A673 (cell line): ENCODE data around the gene MRPS33. TPM values are rescaled to one million over a fixed set of nuclear protein-coding genes. Genes with fewer than 3 reads are reported as not detected.

Experiments used
- BruUV-seq: library from RNA; stranded (reverse); fragments of 400-500 nt; replicated peaks from 2 replicates; lab custom pipeline; 2021; lab: Mats Ljungman, UMichigan
- CTCF ChIA-PET: fragments of 300-600 bp; sonication (Branson Sonifier 250); formaldehyde crosslinking; loops from one replicate; lab custom pipeline; 2022; ENCODE audit warnings: antibody characterized with exemption; lab: Charles Lee
- POLR2A ChIA-PET: fragments of 300-600 bp; sonication (Branson Sonifier 250); formaldehyde crosslinking; loops from one replicate; lab custom pipeline; 2022; ENCODE audit warnings: antibody characterized with exemption; ENCODE audit not compliant: low non-redundant PET; lab: Charles Lee
- DNase-seq: peaks from one replicate; pipeline ENCODE4 v3.0.0-alpha.2; 2015; ENCODE audit warnings: low spot score
- H3K27ac ChIP-seq: fragments of 200-600 bp; sonication (generic); 2 replicates; pipeline ENCODE4 v1.5.1; 2016; ENCODE audit warnings: mixed run types, low read depth, mild to moderate bottlenecking, mixed read lengths, antibody characterized with exemption, low read length; ENCODE audit not compliant: poor library complexity, severe bottlenecking
- H3K27me3 ChIP-seq: fragments of 200-600 bp; sonication (generic); replicated peaks from 2 replicates; pipeline ENCODE4 v1.6.1; 2017; ENCODE audit warnings: mixed run types, low read depth, mild to moderate bottlenecking, mixed read lengths, antibody characterized with exemption, low read length; ENCODE audit not compliant: insufficient read depth, poor library complexity
- H3K36me3 ChIP-seq: fragments of 200-600 bp; sonication (generic); 2 replicates; pipeline ENCODE4 v1.6.1; 2016; ENCODE audit warnings: mixed run types, mild to moderate bottlenecking, mixed read lengths, antibody characterized with exemption, low read length; ENCODE audit not compliant: insufficient read depth, poor library complexity, severe bottlenecking
- H3K4me1 ChIP-seq: fragments of 200-600 bp; sonication (generic); 2 replicates; pipeline ENCODE4 v1.6.1; 2017; ENCODE audit warnings: mixed run types, mild to moderate bottlenecking, mixed read lengths, antibody characterized with exemption, low read length; ENCODE audit not compliant: insufficient read depth, poor library complexity, severe bottlenecking
- H3K4me3 ChIP-seq: fragments of 200-600 bp; sonication (generic); 2 replicates; pipeline ENCODE4 v1.5.1; 2016; ENCODE audit warnings: low read depth, mixed run types, mild to moderate bottlenecking, mixed read lengths, low read length; ENCODE audit not compliant: poor library complexity, severe bottlenecking
- H3K9me3 ChIP-seq: fragments of 200-600 bp; sonication (generic); 2 replicates; pipeline ENCODE4 v1.6.1; 2016; ENCODE audit warnings: mixed run types, low read depth, mild to moderate bottlenecking, mixed read lengths, antibody characterized with exemption, low read length; ENCODE audit not compliant: poor library complexity, severe bottlenecking
- CTCF ChIP-seq: fragments of 300-800, 200-600 bp; sonication (generic); conservative IDR thresholded peaks from 2 replicates; pipeline ENCODE4 v1.5.1; 2017; ENCODE audit warnings: low read depth, mild to moderate bottlenecking, antibody characterized with exemption, low read length, moderate library complexity, mixed read lengths
- EZH2 ChIP-seq: fragments of 200-600 bp; sonication (generic); IDR thresholded peaks from 2 replicates; pipeline ENCODE4 v1.6.1; 2017; ENCODE audit warnings: borderline replicate concordance, low read depth, mild to moderate bottlenecking, mixed read lengths, antibody characterized with exemption, low read length; ENCODE audit not compliant: poor library complexity, severe bottlenecking
- intact Hi-C: fragments of 100-400 bp; cut with micrococcal nuclease; formaldehyde crosslinking; loops from one replicate; pipeline ENCODE4 v1.10.0; 2022; ENCODE audit not compliant: unreplicated experiment
- total RNA-seq: library from RNA; stranded (reverse); gene quantifications from 2 replicates; pipeline ENCODE4 v1.2.3, GENCODE V29; 2021

The MRPS33 gene
- total RNA-seq, 1 experiment from 2014 or later, result 66.0 TPM

GRCh38 chr7:141014125-141014523, 628 bp downstream of the MRPS33 start:
- Histone ChIP-seq H3K36me3 (no peaks in the 10 kb centered on the region), H3K4me3 (peak overlapping the region; percentile 64), H3K4me1 (peaks cover 9% of the 10 kb centered on the region), H3K9me3 (no peaks in the 10 kb centered on the region), H3K27me3 (no peaks in the 10 kb centered on the region), H3K27ac (peak overlapping the region; percentile 77)
- BruUV-seq, result no TSS peak
- no peak for DNase-seq
- ChIA-PET POLR2A (no interaction called here), CTCF (interaction anchor here (1.0 to 1.4 kb wide), 2 partner anchors 203 to 217 kb away, joined by 3 to 5 read pairs; no protein-coding TSS in a partner anchor)
- intact Hi-C loops, result loop anchor here (2.0 to 5.0 kb wide), 4 partner anchors 57 to 519 kb away; no protein-coding TSS in a partner anchor
- no peak for TF ChIP-seq EZH2
- no peak for TF ChIP-seq CTCF

- Histone ChIP-seq H3K27me3 (no peaks in the 10 kb centered on the region), H3K27ac (no peak overlapping the region), H3K9me3 (no peaks in the 10 kb centered on the region), H3K4me3 (peak overlapping the region; percentile 64), H3K36me3 (peaks cover under 1% of the 10 kb centered on the region), H3K4me1 (peaks cover 9% of the 10 kb centered on the region)
- CTCF ChIA-PET, result interaction anchor here (1.0 kb wide), 1 partner anchor 202 kb away, joined by 5 read pairs; no protein-coding TSS in a partner anchor
- no TSS peak for BruUV-seq
- DNase-seq, result no peak
- no peak for TF ChIP-seq EZH2
- TF ChIP-seq CTCF, result no peak
- POLR2A ChIA-PET, result no interaction called here
- intact Hi-C loops, result loop anchor here (5.0 kb wide), 2 partner anchors 351 to 496 kb away; no protein-coding TSS in a partner anchor
Observed at GRCh38 chr7:141013345-141013715, 1.4 kb downstream of the MRPS33 start.

GRCh38 chr7:141012696-141013344, 1.9 kb downstream of the MRPS33 start:
- POLR2A ChIA-PET, result no interaction called here
- H3K4me3 ChIP-seq, result peak overlapping the region; percentile 64
- BruUV-seq, result no TSS peak

More at GRCh38 chr7:141012696-141013344, 1.9 kb downstream of the MRPS33 start:
- TF ChIP-seq CTCF, result no peak
- TF ChIP-seq EZH2, result no peak
- no peak overlapping the region for H3K27ac ChIP-seq
- no peaks in the 10 kb centered on the region for H3K27me3 ChIP-seq
- CTCF ChIA-PET, result interaction anchor here (0.5 to 1.3 kb wide), 3 partner anchors 202 to 279 kb away, joined by 4 to 6 read pairs (median 4); no protein-coding TSS in a partner anchor
- DNase-seq, result no peak
- peaks cover 9% of the 10 kb centered on the region for H3K4me1 ChIP-seq
- intact Hi-C loops, result loop anchor here (1.0 to 5.0 kb wide), 4 partner anchors 202 to 496 kb away; no protein-coding TSS in a partner anchor
- peaks cover 5% of the 10 kb centered on the region for H3K36me3 ChIP-seq
- no peaks in the 10 kb centered on the region for H3K9me3 ChIP-seq
